Epithelial cell of proximal tubule (primary cell): ENCODE data around the gene TMEM63B. TPM values are rescaled to one million over a fixed set of nuclear protein-coding genes. Genes with fewer than 3 reads are reported as not detected.

Experiments used
- DNase-seq: peaks from one replicate; pipeline ENCODE4 v3.0.0-alpha.2; 2011; ENCODE audit warnings: low read depth
- H3K4me3 ChIP-seq: 2 replicates; pipeline ENCODE4 v1.5.1; 2011; ENCODE audit warnings: low read depth, mild to moderate bottlenecking, low read length
- CTCF ChIP-seq: conservative IDR thresholded peaks from 2 replicates; pipeline ENCODE4 v1.5.1; 2012; ENCODE audit warnings: low read depth, mild to moderate bottlenecking, low read length
- total RNA-seq: library from RNA; depleted of rRNA; stranded (reverse); fragments of >200 nt; gene quantifications from 2 replicates; pipeline ENCODE4 v1.2.3, GENCODE V29; 2015

The TMEM63B gene
- total RNA-seq, 1 donor from 2014 or later: 47.9 TPM

GRCh38 chr6:44117397-44118128 lies 9.8 kb upstream of the TMEM63B start:
- DNase-seq: no peak
- TF ChIP-seq CTCF: no peak
- H3K4me3 ChIP-seq: no peak overlapping the region

DNA sequence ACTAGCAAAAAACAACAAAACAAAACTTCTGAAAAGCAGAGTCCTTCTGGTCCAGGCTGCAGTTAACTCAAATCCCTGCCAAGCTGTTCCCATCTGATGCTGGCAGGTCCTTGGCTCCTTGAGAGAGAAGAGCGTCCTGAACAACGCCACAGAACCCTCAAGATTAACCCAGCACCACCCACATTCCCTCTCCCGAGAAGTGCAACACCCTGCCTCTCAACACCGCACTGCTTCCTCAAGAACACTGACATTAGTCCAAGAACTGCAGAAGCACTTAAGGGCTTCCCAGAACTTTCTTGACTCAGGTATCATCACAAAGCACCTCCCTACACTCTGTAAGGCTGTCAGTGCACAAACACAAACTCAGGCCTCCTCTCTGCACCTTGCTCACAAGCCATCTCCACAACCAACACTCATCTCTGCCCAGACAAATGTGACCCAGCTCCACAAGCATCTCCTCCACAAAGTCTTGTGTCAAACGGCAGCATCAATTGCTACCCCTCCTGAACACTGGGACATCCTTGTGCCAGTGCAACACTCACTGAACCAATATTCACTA lies 7.6 kb upstream of the TMEM63B start:
- no peak overlapping the region for H3K4me3 ChIP-seq
- TF ChIP-seq CTCF: no peak
- no peak for DNase-seq

DNA sequence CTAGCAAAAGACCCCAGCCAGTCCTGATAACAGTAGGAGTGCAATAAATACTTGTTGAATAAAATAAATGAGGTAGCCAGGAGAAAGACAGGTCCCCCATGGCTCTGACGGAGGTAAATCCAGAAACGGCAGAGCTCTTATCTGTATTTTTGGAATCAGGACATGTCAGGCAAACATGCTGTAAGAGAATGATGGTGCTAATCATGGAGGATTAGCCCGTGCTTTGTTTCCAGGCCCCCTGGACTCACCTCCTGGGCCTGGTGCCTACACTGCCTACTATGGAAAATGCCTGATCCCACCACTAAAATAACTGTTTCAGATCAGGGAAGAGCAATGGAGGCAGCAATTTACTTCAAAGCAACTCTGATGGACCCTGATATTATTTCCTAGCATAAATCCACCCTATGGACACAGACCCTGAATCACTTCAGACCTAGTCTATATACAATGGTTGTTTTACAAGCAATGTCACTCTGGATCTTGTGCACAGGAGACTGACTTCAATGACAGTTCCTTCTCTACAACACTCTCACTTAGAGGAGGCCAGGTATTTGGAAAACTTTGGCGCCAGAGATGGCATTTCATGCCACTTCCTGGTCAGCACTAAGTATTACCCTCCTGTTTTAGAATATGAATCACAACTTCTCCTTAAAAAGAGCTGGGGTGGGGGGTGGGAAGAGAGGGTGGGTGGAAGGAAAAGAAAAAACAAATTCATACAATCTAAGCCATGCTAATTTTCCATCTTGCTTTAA lies 6.5 kb upstream of the TMEM63B start:
- no peak for TF ChIP-seq CTCF
- no peak for DNase-seq
- H3K4me3 ChIP-seq: no peak overlapping the region

DNA sequence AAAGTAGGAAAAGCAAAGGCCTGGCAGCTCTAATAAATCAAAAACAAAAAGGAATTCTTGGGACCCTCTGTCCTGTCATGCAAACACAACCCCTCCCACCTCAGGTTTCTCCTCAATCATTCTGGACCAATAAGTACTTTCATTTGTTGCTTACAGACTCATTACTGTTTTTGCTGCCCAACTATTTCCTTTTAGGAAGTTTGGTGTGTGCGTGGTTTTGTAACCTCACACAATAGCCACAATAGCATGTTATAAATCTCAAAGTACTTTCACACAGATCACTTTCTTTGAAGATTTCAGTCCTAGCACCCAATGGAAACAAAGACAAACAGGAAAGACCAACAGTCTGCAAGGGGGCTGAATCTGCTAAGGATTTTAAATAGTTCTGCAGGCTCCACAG lies 4.6 kb upstream of the TMEM63B start:
- H3K4me3 ChIP-seq: no peak overlapping the region
- no peak for TF ChIP-seq CTCF
- DNase-seq: no peak

DNA sequence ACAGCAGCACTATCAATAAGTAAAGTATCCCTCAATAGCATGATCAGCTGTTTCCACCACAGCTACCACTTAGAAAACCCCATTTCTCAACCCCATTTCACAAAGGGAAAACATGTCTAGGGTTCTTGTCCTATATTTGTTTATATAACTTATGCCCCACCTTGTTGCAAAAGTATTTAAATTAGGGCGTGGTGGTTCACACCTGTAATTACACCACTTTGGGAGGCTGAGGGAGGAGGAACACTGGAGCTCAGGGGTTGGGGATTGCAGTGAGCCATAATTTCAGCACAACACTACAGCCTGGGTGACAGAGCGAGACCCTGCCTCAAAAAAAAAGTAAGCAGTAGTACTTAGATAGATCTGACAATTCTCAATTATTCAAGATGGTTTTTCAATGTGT lies 3.8 kb upstream of the TMEM63B start:
- no peak for TF ChIP-seq CTCF
- H3K4me3 ChIP-seq: no peak overlapping the region
- DNase-seq: no peak

DNA sequence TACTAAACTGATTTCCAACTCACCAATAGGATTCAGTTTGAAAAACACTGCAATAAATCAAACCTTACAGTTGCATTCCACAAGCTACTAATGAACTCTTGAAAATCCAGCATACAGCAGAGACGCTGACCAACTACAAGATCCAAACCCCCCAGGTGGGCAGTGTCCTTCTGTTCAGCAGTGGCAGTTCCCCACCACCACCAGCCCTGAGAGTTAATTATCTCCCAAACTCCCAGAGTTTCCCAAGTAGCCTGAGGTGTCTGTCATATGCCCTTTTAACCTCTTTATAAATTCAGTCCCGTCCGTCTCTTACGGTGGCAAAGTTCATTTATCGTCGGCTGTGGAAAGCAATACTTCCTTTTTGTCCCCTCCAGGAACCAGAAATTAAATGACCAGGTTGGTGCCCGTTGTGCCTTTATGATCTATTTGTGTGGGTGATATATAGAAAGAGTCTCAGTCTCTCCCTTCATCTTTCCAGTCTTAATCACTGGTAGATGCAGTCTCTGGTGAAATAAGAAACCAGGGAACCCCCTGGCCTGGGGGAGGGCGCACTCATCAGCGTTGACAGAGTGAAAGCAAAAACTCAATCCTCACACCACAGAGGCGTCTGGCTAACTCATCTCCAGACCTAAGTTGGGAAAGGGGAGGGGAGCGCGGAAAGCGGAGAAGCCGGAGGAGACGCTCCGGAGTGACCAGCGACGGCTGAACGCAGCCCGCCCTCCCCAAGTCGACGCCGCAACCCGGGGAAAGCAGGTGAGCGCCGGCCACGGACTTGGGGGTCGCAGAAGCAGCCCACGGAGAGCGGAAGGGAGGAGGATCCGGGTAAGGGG lies 819 bp upstream of the TMEM63B start:
- no peak for TF ChIP-seq CTCF
- DNase-seq: no peak

More for the DNA sequence above, 819 bp upstream of the TMEM63B start:
- peak overlapping the region; percentile 78 for H3K4me3 ChIP-seq
